GM12878 (cell line): ENCODE measurements around the gene SYK. TPM values are rescaled to one million over a fixed set of nuclear protein-coding genes. Genes with fewer than 3 reads are reported as not detected.

Experiments used
- BCL11A ChIP-seq: IDR thresholded peaks from 2 replicates; pipeline ENCODE4 v1.6.1; 2011; ENCODE audit warnings: low read depth, low read length
- CBX3 ChIP-seq: fragments of 200-600 bp; sonication (generic); IDR thresholded peaks from 2 replicates; pipeline ENCODE4 v1.6.1; 2016; ENCODE audit warnings: low read depth, borderline replicate concordance
- CHD4 ChIP-seq: fragments of 200-600 bp; sonication (generic); IDR thresholded peaks from 2 replicates; pipeline ENCODE4 v1.6.1; 2016; ENCODE audit warnings: mild to moderate bottlenecking
- ESRRA ChIP-seq: IDR thresholded peaks from 2 replicates; pipeline ENCODE4 v1.6.1; 2012; ENCODE audit warnings: mild to moderate bottlenecking, low read length, improper control_type of control experiment
- HDAC6 ChIP-seq: fragments of 200-600 bp; sonication (generic); IDR thresholded peaks from one replicate; pipeline ENCODE4 v1.8.0; 2017; ENCODE audit warnings: antibody characterized with exemption; ENCODE audit not compliant: unreplicated experiment
- HSF1 ChIP-seq: fragments of 150-350 bp; IDR thresholded peaks from 2 replicates; pipeline ENCODE4 v1.6.1; 2014; ENCODE audit warnings: mild to moderate bottlenecking, low read depth, low read length
- IRF5 ChIP-seq: fragments of 450-650 bp; IDR thresholded peaks from 2 replicates; pipeline ENCODE4 v1.6.1; 2017; ENCODE audit warnings: borderline replicate concordance
- MYC ChIP-seq: IDR thresholded peaks from 2 replicates; pipeline ENCODE4 v1.6.1; 2011; ENCODE audit warnings: mild to moderate bottlenecking, low read length, moderate library complexity, inconsistent platforms; ENCODE audit not compliant: insufficient read depth, insufficient replicate concordance, insufficient read length, severe bottlenecking
- NFXL1 ChIP-seq: fragments of 450-650 bp; IDR thresholded peaks from 2 replicates; pipeline ENCODE4 v1.6.1; 2017; ENCODE audit warnings: antibody characterized with exemption, mild to moderate bottlenecking, borderline replicate concordance
- NKRF ChIP-seq: fragments of 450-650 bp; conservative IDR thresholded peaks from 2 replicates; pipeline ENCODE4 v1.6.1; 2017; ENCODE audit warnings: mild to moderate bottlenecking, moderate library complexity
- PKNOX1 ChIP-seq: fragments of 450-650 bp; IDR thresholded peaks from 2 replicates; pipeline ENCODE4 v1.6.1; 2016; ENCODE audit warnings: mild to moderate bottlenecking
- RBBP5 ChIP-seq: fragments of 200-600 bp; sonication (generic); conservative IDR thresholded peaks from 2 replicates; pipeline ENCODE4 v1.6.1; 2016
- RUNX3 ChIP-seq: IDR thresholded peaks from 2 replicates; pipeline ENCODE4 v1.6.1; 2012; ENCODE audit warnings: low read length, inconsistent platforms
- SP1 ChIP-seq: IDR thresholded peaks from one replicate; pipeline ENCODE4 v1.6.1; 2011; ENCODE audit warnings: low read depth, low read length
- ZNF217 ChIP-seq: fragments of 450-650 bp; IDR thresholded peaks from 2 replicates; pipeline ENCODE4 v1.6.1; 2017; ENCODE audit warnings: antibody characterized with exemption, mild to moderate bottlenecking
- polyA plus RNA-seq, 11 experiments: library from polyadenylated mRNA; depleted of rRNA in 4 of 11; unstranded in 6 of 11; stranded (reverse) in 5 of 11; fragments of >200 nt; fragmentation: Nextera tagmentation in 4 of 11; fragmentation: Illumina TruSeq in 1 of 11; extraction: Ambion mirVana in 4 of 11; extraction: Trizol in 1 of 11; gene quantifications; 1 replicate in 1 of 11; 2 replicates in 10 of 11; pipeline versions ENCODE4 v1.2.1 to v1.2.3, GENCODE V29; 2011 to 2016; ENCODE audit warnings: inconsistent platforms in 2 of 11, missing spikeins in 2 of 11, low read depth in 1 of 11
- total RNA-seq, 4 experiments: library from RNA; depleted of rRNA in 3 of 4; stranded (reverse); fragments of >200 nt in 3 of 4; fragmentation: Illumina TruSeq in 1 of 4; extraction: Trizol in 1 of 4; gene quantifications; 2 replicates each; pipeline versions ENCODE4 v1.2.1 to v1.2.3, GENCODE V29; 2013 to 2021
- TF ChIP-seq, protein P1 (sequence below): fragments of 450-650 bp; formaldehyde crosslinking; IDR thresholded peaks from 2 replicates; pipeline ENCODE4 v1.5.0; 2022; ENCODE audit warnings: mild to moderate bottlenecking, missing genetic modification characterization
- TF ChIP-seq, protein P2 (sequence below): fragments of 450-650 bp; IDR thresholded peaks from 2 replicates; pipeline ENCODE4 v1.6.1; 2017; ENCODE audit warnings: low read depth, mild to moderate bottlenecking, moderate library complexity
- TF ChIP-seq, protein P3 (sequence below): fragments of 450-650 bp; IDR thresholded peaks from 2 replicates; pipeline ENCODE4 v1.6.1; 2014; ENCODE audit warnings: mild to moderate bottlenecking

SYK gene
- total and polyA plus RNA-seq, 10 of the 15 experiments (the other 5 are each of a cell fraction or from before 2014, with no cell fraction given), result 6.5 to 135 (median 68.8) TPM

DNA sequence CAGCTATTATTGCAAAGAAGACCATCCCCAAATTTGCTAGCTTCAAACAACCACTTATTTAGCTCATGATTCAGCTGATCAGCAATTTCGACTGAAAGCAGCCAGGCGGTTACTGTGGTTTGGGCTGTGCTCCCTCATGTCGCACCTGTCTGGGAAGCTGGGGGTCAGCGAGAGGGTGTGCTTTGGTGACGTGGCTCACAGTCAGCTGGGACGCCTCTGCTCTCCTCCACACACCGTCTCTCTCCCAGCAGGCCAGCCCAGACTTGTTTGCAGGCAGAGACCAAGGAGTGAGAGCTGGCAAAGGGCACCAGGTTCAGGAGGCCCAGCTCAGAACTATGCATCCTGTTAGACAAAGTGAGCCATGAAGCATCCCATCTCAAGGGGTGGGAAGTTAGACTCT is 140.9 kb downstream of the SYK start (continued):
- TF ChIP-seq CHD4 (no peak), MYC (no peak), CBX3 (no peak), BCL11A (peak; percentile 11; the same call in 1 of the 2 replicates), NKRF (no peak), SP1 (no peak), PKNOX1 (no peak), NFXL1 (no peak), ZNF217 (no peak), ESRRA (no peak), RBBP5 (no peak), RUNX3 (peak; percentile 73), HSF1 (no peak), IRF5 (no peak), HDAC6 (no peak)
- TF ChIP-seq, protein P1, sequence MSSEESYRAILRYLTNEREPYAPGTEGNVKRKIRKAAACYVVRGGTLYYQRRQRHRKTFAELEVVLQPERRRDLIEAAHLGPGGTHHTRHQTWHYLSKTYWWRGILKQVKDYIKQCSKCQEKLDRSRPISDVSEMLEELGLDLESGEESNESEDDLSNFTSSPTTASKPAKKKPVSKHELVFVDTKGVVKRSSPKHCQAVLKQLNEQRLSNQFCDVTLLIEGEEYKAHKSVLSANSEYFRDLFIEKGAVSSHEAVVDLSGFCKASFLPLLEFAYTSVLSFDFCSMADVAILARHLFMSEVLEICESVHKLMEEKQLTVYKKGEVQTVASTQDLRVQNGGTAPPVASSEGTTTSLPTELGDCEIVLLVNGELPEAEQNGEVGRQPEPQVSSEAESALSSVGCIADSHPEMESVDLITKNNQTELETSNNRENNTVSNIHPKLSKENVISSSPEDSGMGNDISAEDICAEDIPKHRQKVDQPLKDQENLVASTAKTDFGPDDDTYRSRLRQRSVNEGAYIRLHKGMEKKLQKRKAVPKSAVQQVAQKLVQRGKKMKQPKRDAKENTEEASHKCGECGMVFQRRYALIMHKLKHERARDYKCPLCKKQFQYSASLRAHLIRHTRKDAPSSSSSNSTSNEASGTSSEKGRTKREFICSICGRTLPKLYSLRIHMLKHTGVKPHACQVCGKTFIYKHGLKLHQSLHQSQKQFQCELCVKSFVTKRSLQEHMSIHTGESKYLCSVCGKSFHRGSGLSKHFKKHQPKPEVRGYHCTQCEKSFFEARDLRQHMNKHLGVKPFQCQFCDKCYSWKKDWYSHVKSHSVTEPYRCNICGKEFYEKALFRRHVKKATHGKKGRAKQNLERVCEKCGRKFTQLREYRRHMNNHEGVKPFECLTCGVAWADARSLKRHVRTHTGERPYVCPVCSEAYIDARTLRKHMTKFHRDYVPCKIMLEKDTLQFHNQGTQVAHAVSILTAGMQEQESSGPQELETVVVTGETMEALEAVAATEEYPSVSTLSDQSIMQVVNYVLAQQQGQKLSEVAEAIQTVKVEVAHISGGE (CRISPR knock-in tag), result no peak
- TF ChIP-seq, protein P2, sequence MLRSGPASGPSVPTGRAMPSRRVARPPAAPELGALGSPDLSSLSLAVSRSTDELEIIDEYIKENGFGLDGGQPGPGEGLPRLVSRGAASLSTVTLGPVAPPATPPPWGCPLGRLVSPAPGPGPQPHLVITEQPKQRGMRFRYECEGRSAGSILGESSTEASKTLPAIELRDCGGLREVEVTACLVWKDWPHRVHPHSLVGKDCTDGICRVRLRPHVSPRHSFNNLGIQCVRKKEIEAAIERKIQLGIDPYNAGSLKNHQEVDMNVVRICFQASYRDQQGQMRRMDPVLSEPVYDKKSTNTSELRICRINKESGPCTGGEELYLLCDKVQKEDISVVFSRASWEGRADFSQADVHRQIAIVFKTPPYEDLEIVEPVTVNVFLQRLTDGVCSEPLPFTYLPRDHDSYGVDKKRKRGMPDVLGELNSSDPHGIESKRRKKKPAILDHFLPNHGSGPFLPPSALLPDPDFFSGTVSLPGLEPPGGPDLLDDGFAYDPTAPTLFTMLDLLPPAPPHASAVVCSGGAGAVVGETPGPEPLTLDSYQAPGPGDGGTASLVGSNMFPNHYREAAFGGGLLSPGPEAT, result no peak
- TF ChIP-seq, protein P3, sequence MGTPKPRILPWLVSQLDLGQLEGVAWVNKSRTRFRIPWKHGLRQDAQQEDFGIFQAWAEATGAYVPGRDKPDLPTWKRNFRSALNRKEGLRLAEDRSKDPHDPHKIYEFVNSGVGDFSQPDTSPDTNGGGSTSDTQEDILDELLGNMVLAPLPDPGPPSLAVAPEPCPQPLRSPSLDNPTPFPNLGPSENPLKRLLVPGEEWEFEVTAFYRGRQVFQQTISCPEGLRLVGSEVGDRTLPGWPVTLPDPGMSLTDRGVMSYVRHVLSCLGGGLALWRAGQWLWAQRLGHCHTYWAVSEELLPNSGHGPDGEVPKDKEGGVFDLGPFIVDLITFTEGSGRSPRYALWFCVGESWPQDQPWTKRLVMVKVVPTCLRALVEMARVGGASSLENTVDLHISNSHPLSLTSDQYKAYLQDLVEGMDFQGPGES, result no peak
